AG09309 (cell line): Measurements from ENCODE around the gene FLT3LG.

Source experiments
- DNase-seq: peaks from one replicate; pipeline ENCODE4 v3.0.0-alpha.2; 2010; ENCODE audit warnings: low read depth
- H3K4me3 ChIP-seq: 2 replicates; pipeline ENCODE4 v1.5.1; 2011; ENCODE audit warnings: mild to moderate bottlenecking, low read depth, low read length, moderate library complexity; ENCODE audit not compliant: control insufficient read depth
- CTCF ChIP-seq: IDR thresholded peaks from 2 replicates; pipeline ENCODE4 v1.5.1; 2011; ENCODE audit warnings: mild to moderate bottlenecking, low read depth, low read length, inconsistent platforms; ENCODE audit not compliant: insufficient read depth, control insufficient read depth; ENCODE audit errors: missing control alignments

Gene FLT3LG

GRCh38 chr19:49430172-49430677 lies 43.8 kb upstream of the FLT3LG start:
- DNase-seq, result no peak
- TF ChIP-seq CTCF, result no peak
- H3K4me3 ChIP-seq, result no peak overlapping the region

- no peak for DNase-seq
- peak; percentile 34 for TF ChIP-seq CTCF
- H3K4me3 ChIP-seq, result no peak overlapping the region
These were observed 43.2 kb upstream of the FLT3LG start for GRCh38 chr19:49430678-49431329.

- DNase-seq, result no peak
- TF ChIP-seq CTCF, result no peak
- H3K4me3 ChIP-seq, result no peak overlapping the region
These were observed 42.7 kb upstream of the FLT3LG start for GRCh38 chr19:49431330-49431749.

- H3K4me3 ChIP-seq, result no peak overlapping the region
- no peak for TF ChIP-seq CTCF
- no peak for DNase-seq
These were observed 41.6 kb upstream of the FLT3LG start for GRCh38 chr19:49432141-49433073.

- TF ChIP-seq CTCF, result no peak
- H3K4me3 ChIP-seq, result no peak overlapping the region
- DNase-seq, result no peak
These were observed 40.6 kb upstream of the FLT3LG start for GRCh38 chr19:49433240-49433901.

- no peak for TF ChIP-seq CTCF
- DNase-seq, result no peak
- no peak overlapping the region for H3K4me3 ChIP-seq
These were observed 39.0 kb upstream of the FLT3LG start for GRCh38 chr19:49434907-49435583.
